PC-3 (cell line): ENCODE measurements around the gene NES. TPM values are rescaled to one million over a fixed set of nuclear protein-coding genes. Genes with fewer than 3 reads are reported as not detected.

ENCODE experiments used
- ATAC-seq: fragments of 200-7000 bp; cut with Tn5 transposase; 2 replicates; pipeline ENCODE4 v1.9.1; 2020; ENCODE audit warnings: mild to moderate bottlenecking, moderate library complexity
- BruUV-seq: library from RNA; stranded (reverse); fragments of 400-500 nt; replicated peaks from 2 replicates; lab custom pipeline; 2021; lab: Mats Ljungman, UMichigan
- CTCF ChIA-PET: fragments of 300-600 bp; sonication (Branson Sonifier 250); formaldehyde crosslinking; loops from one replicate; lab custom pipeline; 2022; ENCODE audit warnings: antibody characterized with exemption; lab: Charles Lee
- POLR2A ChIA-PET: fragments of 300-600 bp; sonication (Branson Sonifier 250); formaldehyde crosslinking; loops from one replicate; lab custom pipeline; 2022; ENCODE audit warnings: antibody characterized with exemption; ENCODE audit not compliant: unreplicated experiment; lab: Charles Lee
- DNase-seq: peaks from one replicate; pipeline ENCODE4 v3.0.0-alpha.2; 2015
- H2AFZ ChIP-seq: fragments of 300-600 bp; sonication (generic); 2 replicates; pipeline ENCODE4 v1.6.0; 2016; ENCODE audit warnings: antibody characterized with exemption, low read length
- H3F3A ChIP-seq: fragments of 300-600 bp; sonication (generic); one replicate; pipeline ENCODE4 v1.6.0; 2017; ENCODE audit warnings: antibody characterized with exemption, low read length, control low read depth, mild to moderate bottlenecking; ENCODE audit not compliant: unreplicated experiment
- H3K27ac ChIP-seq: fragments of 300-600 bp; sonication (generic); 2 replicates; pipeline ENCODE4 v1.5.1; 2016; ENCODE audit warnings: mild to moderate bottlenecking, low read length
- H3K27me3 ChIP-seq: fragments of 300-600 bp; sonication (generic); 2 replicates; pipeline ENCODE4 v1.6.1; 2016; ENCODE audit warnings: low read length, mixed read lengths
- H3K36me3 ChIP-seq: fragments of 300-600 bp; sonication (generic); 2 replicates; pipeline ENCODE4 v1.6.1; 2016; ENCODE audit warnings: low read depth, mixed run types, low read length, mixed read lengths
- H3K4me1 ChIP-seq: fragments of 300-600 bp; sonication (generic); 2 replicates; pipeline ENCODE4 v1.5.1; 2016; ENCODE audit warnings: low read length; ENCODE audit not compliant: insufficient read depth
- H3K4me2 ChIP-seq: fragments of 300-600 bp; sonication (generic); 2 replicates; pipeline ENCODE4 v1.6.0; 2016; ENCODE audit warnings: low read length
- H3K4me3 ChIP-seq: fragments of 300-600 bp; sonication (generic); 2 replicates; pipeline ENCODE4 v1.5.1; 2016; ENCODE audit warnings: mild to moderate bottlenecking, low read length, mixed read lengths
- H3K79me2 ChIP-seq: fragments of 300-600 bp; sonication (generic); 2 replicates; pipeline ENCODE4 v1.6.1; 2017; ENCODE audit warnings: low read length, mixed read lengths
- H3K9ac ChIP-seq: fragments of 300-600 bp; sonication (generic); 2 replicates; pipeline ENCODE4 v1.6.0; 2016; ENCODE audit warnings: mild to moderate bottlenecking, low read length
- H3K9me2 ChIP-seq: fragments of 300-600 bp; sonication (generic); replicated peaks from 2 replicates; pipeline ENCODE4 v1.6.1; 2016; ENCODE audit warnings: mixed run types, low read length, mixed read lengths
- H3K9me3 ChIP-seq: fragments of 300-600 bp; sonication (generic); 2 replicates; pipeline ENCODE4 v1.6.1; 2016; ENCODE audit warnings: low read length, mixed read lengths
- H4K20me1 ChIP-seq: fragments of 300-600 bp; sonication (generic); 2 replicates; pipeline ENCODE4 v1.6.1; 2016; ENCODE audit warnings: low read length, mixed read lengths
- EZH2 ChIP-seq: fragments of 300-600 bp; sonication (generic); IDR thresholded peaks from one replicate; pipeline ENCODE4 v1.6.1; 2017; ENCODE audit warnings: antibody characterized with exemption, mild to moderate bottlenecking, low read length; ENCODE audit not compliant: unreplicated experiment
- EZH2phosphoT487 ChIP-seq: fragments of 300-600 bp; sonication (generic); IDR thresholded peaks from 2 replicates; pipeline ENCODE4 v1.6.1; 2018; ENCODE audit warnings: mild to moderate bottlenecking, antibody characterized with exemption, low read length, borderline replicate concordance
- intact Hi-C: fragments of 100-400 bp; cut with micrococcal nuclease; formaldehyde crosslinking; loops from 2 replicates; pipeline ENCODE4 v1.9.0; 2023
- total RNA-seq: library from RNA; depleted of rRNA; stranded (reverse); fragments of >200 nt; gene quantifications from 2 replicates; pipeline ENCODE4 v1.2.3, GENCODE V29; 2014
- TF ChIP-seq, protein P1 (sequence below): fragments of 300-600 bp; sonication (generic); conservative IDR thresholded peaks from 2 replicates; pipeline ENCODE4 v1.5.1; 2017; ENCODE audit warnings: antibody characterized with exemption, low read depth, mild to moderate bottlenecking, low read length

NES gene
- total RNA-seq, 1 experiment from 2014 or later = 58.2 TPM

DNA sequence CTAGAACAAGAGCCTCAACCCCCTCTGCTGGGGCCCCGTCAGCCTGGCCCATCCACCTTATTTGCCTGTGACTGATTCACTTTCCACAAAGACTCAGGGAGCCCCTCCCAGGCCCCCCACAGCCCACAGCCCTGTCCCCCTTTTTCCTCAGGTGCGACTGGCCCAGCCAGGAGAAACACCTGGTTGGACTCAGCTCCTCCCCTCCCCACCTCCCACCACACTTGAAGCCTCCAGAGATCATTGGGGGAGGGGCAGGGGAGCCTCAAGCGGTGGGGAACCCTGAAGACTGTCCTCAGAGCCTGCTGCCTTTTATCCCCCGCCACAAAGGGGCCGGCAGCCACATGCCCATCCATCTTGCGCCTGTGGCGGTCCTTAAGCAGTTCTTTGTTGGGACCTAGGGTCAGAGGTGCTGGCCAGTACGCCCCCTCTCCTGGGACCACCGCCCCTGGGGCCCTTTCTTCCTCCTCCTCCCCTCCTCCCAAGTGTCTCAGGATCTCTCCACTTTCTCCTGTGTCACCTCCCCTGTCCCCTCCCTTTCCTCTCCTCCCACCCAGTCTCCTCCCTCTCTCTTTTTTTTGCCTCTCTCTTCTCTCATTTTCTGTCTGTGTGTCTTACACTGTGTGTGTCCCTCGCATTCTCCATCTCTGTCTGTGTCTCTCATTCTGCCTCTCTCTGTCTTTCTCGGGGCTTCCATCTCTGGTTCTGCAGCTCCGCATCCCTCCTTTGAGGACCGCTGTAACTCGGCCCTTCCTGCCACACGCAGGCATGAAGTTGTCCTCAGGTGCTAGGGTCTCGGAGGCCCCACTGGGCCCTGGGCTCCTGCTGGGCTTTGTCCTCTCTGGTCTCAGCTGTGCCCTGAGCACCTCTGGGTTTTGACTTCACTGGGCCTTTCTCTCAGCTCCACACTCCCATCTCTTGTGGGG lies 16.0 kb upstream of the NES start:
- intact Hi-C loops = no loop called here
- peak overlapping the region; percentile 67 for H3K4me2 ChIP-seq
- ChIA-PET CTCF (interaction anchor here (0.5 to 1.0 kb wide), 2 partner anchors 33 to 236 kb away, joined by 6 to 15 read pairs; no protein-coding TSS in a partner anchor), POLR2A (interaction anchor here (0.5 kb wide), 1 partner anchor 16 kb away, joined by 14 read pairs; no protein-coding TSS in a partner anchor)
- peaks cover 55% of the 10 kb centered on the region for H3K4me1 ChIP-seq
- DNase-seq (peak; percentile 58), ATAC-seq (no peak; the same call in 1 of the 2 replicates)
- BruUV-seq = no TSS peak
- no peaks in the 10 kb centered on the region for H4K20me1 ChIP-seq
- TF ChIP-seq, protein P1, sequence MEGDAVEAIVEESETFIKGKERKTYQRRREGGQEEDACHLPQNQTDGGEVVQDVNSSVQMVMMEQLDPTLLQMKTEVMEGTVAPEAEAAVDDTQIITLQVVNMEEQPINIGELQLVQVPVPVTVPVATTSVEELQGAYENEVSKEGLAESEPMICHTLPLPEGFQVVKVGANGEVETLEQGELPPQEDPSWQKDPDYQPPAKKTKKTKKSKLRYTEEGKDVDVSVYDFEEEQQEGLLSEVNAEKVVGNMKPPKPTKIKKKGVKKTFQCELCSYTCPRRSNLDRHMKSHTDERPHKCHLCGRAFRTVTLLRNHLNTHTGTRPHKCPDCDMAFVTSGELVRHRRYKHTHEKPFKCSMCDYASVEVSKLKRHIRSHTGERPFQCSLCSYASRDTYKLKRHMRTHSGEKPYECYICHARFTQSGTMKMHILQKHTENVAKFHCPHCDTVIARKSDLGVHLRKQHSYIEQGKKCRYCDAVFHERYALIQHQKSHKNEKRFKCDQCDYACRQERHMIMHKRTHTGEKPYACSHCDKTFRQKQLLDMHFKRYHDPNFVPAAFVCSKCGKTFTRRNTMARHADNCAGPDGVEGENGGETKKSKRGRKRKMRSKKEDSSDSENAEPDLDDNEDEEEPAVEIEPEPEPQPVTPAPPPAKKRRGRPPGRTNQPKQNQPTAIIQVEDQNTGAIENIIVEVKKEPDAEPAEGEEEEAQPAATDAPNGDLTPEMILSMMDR = no peak
- TF ChIP-seq EZH2phosphoT487 (no peak), EZH2 (no peak)
- no peak overlapping the region for H3K4me3 ChIP-seq
- H3K27ac ChIP-seq = peak overlapping the region; percentile 75
- no peaks in the 10 kb centered on the region for H3K79me2 ChIP-seq
- H3F3A ChIP-seq = peaks cover 8% of the 10 kb centered on the region
- peak overlapping the region; percentile 13; the same call in 1 of the 2 replicates for H2AFZ ChIP-seq
- no peaks in the 10 kb centered on the region for H3K9me2 ChIP-seq
- H3K9ac ChIP-seq = peak overlapping the region; percentile 40
- no peaks in the 10 kb centered on the region for H3K9me3 ChIP-seq
- H3K27me3 ChIP-seq = no peaks in the 10 kb centered on the region
- H3K36me3 ChIP-seq = no peaks in the 10 kb centered on the region

DNA sequence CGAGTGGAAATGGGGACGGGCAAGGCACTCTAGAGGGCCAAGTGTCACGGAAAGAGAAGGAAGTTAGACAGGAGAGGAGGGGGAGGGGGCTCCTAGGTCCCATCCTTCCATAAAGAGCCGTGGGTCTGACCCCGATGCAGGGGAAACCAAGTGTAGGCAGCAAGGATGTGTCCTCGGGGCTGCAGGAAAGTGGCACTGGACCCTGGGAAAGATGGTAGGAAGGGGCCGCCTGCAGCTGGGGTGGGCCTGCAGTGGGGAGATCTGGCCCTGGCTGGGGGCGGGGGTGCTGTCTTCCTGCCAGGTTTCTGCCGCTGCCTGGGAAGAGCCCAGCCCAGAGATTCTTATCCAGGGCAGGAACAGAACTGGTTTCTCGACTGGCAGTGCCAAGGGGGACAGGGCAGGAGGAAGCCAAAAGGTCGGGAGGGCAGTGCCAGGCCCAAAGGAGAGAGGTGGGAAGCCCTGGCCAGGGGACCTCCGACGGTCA lies 15.3 kb upstream of the NES start:
- intact Hi-C loops = no loop called here
- peak overlapping the region; percentile 11; the same call in 1 of the 2 replicates for H3K4me3 ChIP-seq
- no TSS peak for BruUV-seq
- H3K27me3 ChIP-seq = no peaks in the 10 kb centered on the region
- peak overlapping the region; percentile 67 for H3K4me2 ChIP-seq
- ChIA-PET POLR2A (interaction anchor here (1.6 kb wide), 1 partner anchor 13 kb away, joined by 4 read pairs; the partner anchor contains the start of gene CRABP2), CTCF (interaction anchor here (1.1 kb wide), 1 partner anchor 9 kb away, joined by 3 read pairs; no protein-coding TSS in a partner anchor)
- H3K4me1 ChIP-seq = peaks cover 55% of the 10 kb centered on the region
- peak overlapping the region; percentile 13; the same call in 1 of the 2 replicates for H2AFZ ChIP-seq
- DNase-seq (peak; percentile 50), ATAC-seq (no peak; the same call in 1 of the 2 replicates)
- peaks cover 8% of the 10 kb centered on the region for H3F3A ChIP-seq
- H3K79me2 ChIP-seq = no peaks in the 10 kb centered on the region
- TF ChIP-seq EZH2 = no peak
- no peak for TF ChIP-seq EZH2phosphoT487
- TF ChIP-seq, protein P1 = no peak
- no peaks in the 10 kb centered on the region for H3K9me2 ChIP-seq
- no peaks in the 10 kb centered on the region for H3K9me3 ChIP-seq
- H3K36me3 ChIP-seq = no peaks in the 10 kb centered on the region
- H3K9ac ChIP-seq = peak overlapping the region; percentile 35
- no peaks in the 10 kb centered on the region for H4K20me1 ChIP-seq
- peak overlapping the region; percentile 75 for H3K27ac ChIP-seq
